GM12892 (cell line): ENCODE data around the gene SDF2L1.

Source experiments
- POLR2A ChIP-seq: IDR thresholded peaks from 2 replicates; pipeline ENCODE4 v1.6.1; 2011; ENCODE audit warnings: low read depth, low read length, control low read depth
- POLR2AphosphoS5 ChIP-seq: IDR thresholded peaks from 2 replicates; pipeline ENCODE4 v1.6.1; 2011; ENCODE audit warnings: low read depth, low read length, control low read depth

DNA sequence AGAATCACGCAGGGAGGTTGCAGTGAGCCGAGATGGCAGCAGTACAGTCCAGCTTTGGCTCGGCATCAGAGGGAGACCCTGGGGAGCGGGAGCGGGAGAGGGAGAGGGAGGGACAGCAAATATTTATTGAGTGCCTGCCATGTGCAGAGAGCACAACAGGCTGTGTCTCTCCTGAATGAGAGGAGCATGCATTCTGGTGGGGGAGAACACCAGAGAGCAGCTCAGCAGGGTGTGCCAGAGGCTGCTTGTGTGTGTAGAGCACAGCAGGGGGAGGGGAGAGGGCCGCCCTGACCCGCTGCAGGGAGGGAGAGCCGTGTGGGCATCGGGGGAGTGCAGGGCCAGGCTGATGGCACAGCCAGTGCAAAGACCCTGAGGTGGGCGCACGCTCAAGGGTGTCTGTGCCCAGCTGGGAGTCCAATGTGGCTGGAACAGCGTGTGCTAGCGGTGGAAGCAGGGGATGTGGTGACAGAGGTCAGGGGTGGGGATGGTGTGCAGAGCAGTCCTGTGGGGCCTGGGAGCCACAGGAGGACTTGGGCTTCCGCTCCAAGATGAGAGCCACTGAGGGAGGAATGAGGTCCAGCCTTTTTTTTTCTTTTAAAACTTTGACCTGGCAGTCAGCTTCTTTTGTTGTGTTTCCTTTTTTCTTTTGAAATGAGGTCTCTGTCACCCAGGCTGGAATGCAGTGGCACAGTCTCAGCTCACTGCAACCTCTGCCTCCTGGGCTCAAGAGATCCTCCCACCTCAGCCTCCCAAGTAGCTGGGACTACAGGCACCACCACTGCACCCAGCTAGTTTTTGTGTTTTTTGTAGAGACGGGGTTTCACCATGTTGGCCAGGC, 35.7 kb downstream of the SDF2L1 start:
- TF ChIP-seq POLR2A = no peak
- TF ChIP-seq POLR2AphosphoS5 = no peak
